ENCODE results near the gene SPDYC.

Gene SPDYC

DNA sequence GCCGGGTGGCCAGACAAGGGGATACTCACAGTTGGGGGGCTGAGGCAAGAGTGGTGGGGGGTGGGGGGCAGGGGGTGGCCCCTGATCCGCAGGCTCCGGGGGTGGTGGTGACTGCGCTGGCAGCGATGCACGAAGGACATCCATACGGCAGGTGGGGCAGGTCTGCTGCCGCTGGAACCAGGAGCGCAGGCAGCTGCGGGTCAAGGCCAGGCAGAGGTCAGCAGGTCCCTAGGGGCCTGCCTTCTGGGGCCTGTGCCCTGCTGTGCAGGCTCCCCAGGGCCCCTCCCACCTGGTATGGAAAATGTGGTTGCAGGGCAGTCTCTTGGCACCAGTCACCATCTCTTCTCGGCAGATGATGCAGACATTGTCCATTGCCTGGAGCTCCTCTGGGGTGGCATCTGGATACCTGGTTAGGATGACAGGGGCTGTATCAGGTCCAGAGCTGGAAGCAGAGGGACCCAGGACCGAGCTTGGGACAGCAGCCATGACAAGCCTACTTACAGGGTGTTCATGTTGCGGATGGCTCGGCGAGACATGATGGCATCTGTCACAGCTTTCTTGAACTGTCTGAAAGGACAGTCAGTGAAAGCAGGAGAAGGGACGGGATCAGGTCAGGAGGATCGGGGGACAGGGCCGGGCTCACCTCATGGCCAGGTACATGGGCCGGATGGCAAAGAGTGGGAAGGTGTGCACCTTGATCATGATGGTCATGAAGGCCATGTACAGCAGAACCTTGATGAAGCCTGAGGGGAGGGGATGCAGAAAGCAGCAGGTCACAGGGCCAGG, 39.2 kb upstream of the SPDYC start:
- H3K4me3 ChIP-seq (ENCODE audit: low read length) = no peak overlapping the region; the same call in 1 of the 2 replicates
- no peak for TF ChIP-seq ZNF274 (IDR thresholded peaks at IDR 0.05; ENCODE audit: low read depth, low read length)

DNA sequence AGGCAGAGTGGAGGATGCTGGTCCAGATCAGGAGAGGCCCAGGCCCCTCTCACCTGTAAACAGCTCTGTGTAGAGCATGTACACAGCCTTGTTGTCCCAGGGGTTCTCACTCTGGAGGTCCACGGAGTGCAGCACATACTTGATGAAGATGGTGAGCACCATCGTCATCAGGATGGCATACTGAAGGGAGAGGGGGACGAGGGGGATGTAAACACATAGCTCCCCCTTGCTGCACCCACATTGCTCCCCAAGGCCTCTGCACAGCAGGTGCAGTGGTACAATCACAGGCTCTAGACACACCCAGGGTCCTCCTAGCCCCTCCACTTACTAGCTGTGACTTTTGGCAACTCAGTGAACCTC, 38.6 kb upstream of the SPDYC start:
- TF ChIP-seq ZNF274 (IDR thresholded peaks at IDR 0.05; ENCODE audit: low read depth, low read length) = no peak

DNA sequence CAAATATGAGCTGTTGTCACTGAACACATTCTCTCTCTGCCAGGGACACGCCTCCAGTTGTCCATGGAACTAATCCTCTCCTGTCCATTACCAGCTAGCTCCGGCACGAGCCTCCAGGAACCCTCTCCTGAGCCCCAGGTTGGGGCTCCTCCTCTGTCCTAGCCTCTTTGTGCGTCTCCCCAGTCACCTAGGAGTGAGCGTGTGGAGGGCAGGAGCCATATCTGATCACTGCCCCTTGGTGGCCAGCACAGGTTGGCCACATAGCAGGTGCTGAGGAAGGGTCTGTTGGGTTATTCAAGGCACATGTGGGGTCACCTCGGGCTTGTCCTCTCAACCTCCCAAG, 38.2 kb upstream of the SPDYC start:
- TF ChIP-seq ZNF274 (IDR thresholded peaks at IDR 0.05; ENCODE audit: low read depth, low read length) = no peak
- H3K4me3 ChIP-seq (ENCODE audit: low read length) = peak overlapping the region; percentile 94; the same call in 1 of the 2 replicates

More for the DNA sequence above, 38.6 kb upstream of the SPDYC start:
- peak overlapping the region; percentile 94; the same call in 1 of the 2 replicates for H3K4me3 ChIP-seq (ENCODE audit: low read length)

DNA sequence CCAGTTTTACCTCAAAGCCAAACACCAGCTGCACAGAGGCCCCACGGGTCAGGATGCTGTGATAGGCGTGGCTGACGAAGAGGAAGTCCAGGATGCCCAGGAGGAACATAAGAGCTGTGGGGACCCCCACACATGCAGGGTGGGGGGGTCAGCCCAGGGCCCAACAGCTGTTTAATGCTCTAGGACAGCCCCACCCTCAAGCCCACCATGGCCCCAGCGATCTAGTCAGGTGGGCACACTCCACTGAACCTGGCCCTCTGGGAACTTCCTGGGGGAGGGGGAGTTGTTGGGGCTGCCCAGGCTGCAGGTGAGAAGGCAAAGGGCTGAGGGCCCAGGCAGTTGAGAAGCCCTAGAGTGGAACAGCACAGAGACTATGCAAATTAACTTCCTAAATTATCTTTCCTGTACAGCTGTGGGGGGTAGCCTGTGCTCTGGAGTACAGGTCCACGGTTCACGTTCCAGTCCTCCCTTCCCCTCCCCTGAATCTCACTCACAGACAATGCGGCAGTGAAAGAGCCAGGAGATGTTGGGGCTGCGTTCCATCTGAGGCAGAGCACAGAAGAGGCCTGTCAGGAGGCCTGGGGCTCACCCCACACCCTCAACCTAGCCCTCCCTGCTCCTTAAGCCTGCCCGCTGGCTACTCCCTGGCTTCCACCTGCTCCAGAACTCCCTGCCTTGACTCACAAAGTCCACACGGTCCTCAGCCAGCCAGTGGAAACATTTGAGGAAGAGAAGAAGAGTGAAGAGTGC, 37.6 kb upstream of the SPDYC start:
- peak overlapping the region; percentile 94; the same call in 1 of the 2 replicates for H3K4me3 ChIP-seq (ENCODE audit: low read length)
- TF ChIP-seq ZNF274 (IDR thresholded peaks at IDR 0.05; ENCODE audit: low read depth, low read length) = no peak

DNA sequence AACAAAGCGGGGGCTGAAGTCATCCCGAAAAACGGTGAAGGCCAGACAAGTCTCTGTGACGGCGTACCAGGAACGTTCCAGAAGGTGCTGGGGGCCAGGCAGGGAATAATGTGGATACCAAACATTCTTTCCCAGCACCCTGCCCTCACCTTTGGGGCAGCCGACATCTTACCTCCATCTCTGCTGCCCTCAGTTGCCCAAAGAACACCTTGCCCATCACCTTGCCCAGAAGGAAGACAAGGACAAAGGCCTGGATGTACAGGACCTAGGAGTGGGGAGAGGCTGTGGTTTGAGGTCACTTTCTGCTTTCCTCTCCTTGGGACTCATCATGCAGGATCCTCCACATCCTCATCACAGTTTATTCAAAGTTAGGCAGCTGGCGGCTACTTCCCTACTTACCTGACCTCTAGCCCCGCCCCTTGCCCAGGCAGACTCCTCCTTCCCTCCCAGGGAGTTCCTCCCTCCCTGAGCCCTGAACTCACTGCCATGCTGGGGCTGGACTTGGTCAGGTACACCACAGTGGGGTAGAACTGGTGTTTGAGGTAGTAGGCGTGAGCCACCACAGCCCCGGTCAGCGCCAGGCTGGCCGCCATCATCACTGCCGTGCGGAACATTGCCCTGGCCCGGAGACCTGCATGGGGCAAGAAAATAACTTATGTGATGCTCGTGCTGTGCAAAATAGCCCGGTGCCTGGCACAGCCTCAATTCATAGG, 36.9 kb upstream of the SPDYC start:
- no peak for TF ChIP-seq ZNF274 (IDR thresholded peaks at IDR 0.05; ENCODE audit: low read depth, low read length)
- peak overlapping the region; percentile 94 for H3K4me3 ChIP-seq (ENCODE audit: low read length)

DNA sequence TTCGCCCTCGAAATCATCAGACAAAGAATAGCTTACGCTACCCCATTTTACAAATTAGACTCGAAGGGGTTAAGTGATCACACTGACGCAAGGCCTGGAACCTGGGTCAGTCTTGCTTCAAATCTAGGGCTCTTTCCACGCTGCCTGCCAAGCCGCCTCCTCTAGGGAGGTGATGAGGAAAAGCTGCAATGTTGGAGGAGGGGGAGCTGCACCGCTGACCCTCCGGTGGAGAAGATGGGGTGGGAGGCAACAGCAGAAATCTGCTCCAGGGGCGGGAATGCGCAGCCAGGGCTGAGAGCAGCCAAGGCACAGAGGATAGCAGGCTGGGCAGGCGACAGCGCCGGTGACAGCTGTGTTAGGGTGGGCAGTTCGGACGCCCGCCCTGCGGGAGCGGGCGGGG, 36.3 kb upstream of the SPDYC start:
- TF ChIP-seq ZNF274 (IDR thresholded peaks at IDR 0.05; ENCODE audit: low read depth, low read length) = no peak
- H3K4me3 ChIP-seq (ENCODE audit: low read length) = peak overlapping the region; percentile 94

DNA sequence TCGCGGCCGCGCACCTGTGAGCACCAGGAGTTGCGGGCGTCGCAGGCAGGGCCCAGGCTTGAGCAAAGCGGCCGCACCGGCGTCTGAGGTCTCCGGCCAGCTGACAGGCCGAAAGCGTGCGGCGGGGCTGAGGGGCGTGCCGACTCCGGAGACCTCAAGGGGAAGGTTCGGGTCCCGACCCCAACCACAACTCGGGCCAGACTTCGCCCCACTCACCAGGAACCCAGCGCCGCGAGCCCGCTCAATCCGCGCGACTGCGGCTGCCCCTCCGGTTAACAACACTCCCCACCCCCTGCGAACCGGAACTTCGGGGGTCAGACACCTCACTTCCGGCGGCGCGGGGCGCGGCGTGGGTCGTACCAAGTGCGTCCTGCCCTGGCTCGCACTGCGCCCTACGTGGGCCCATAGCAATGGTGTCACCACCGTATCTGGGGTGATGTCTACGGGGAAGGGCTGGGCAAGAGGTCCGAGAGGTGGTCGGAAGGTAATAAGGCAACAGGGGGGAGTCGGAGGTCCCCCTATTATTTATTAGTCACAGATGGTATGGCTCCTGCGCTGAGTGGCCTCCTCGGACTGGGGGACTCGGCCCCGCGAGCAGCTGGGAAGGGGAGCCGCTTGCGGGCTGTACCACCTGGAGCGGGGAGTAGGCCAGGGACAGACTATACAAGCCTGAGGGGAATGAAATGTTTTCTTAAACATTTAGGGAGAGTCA, 35.6 kb upstream of the SPDYC start, which contains the start of gene SYVN1:
Gene SYVN1, minus strand, starts transcription at position 280 of the 712 bp plus-strand sequence. CDS start 918 bp downstream, outside the sequence.
- peak within 1 kb of the TSS; percentile 94 for H3K4me3 ChIP-seq (ENCODE audit: low read length)
- no peak for TF ChIP-seq ZNF274 (IDR thresholded peaks at IDR 0.05; ENCODE audit: low read depth, low read length)

DNA sequence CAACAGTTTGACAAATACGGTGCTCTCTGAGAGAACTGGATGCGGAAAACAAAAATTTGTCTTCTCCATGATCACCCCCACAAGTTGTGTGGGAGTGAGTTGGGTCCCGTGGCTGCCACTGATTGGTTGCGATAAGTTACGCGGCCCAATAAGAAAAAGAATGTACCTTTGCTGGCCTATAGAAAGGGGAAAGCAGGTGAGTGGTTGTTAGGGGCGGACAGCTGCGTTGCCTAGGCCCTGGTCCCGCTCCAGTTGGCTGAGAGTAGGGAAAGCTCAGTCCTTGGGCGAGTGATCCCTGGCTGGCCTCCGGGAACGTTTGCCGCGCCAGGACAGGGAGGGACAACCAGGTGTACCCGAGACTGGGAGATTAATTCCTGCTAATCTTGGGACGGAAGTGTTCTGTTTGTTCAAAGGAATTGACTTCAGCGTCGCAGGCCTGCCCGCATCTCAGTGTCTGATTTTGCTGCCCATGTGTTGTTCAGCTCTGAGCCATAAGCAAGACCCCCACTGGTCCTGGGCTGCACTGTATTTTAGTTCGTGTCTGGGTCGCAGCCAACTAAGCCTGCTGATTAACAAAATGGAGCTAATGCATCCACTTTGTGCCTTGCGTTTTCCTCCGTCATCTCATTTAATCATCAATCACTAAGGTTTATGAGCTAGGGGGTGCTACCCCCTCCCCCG, 34.9 kb upstream of the SPDYC start:
- TF ChIP-seq ZNF274 (IDR thresholded peaks at IDR 0.05; ENCODE audit: low read depth, low read length) = no peak
- H3K4me3 ChIP-seq (ENCODE audit: low read length) = peak overlapping the region; percentile 94; the same call in 1 of the 2 replicates

DNA sequence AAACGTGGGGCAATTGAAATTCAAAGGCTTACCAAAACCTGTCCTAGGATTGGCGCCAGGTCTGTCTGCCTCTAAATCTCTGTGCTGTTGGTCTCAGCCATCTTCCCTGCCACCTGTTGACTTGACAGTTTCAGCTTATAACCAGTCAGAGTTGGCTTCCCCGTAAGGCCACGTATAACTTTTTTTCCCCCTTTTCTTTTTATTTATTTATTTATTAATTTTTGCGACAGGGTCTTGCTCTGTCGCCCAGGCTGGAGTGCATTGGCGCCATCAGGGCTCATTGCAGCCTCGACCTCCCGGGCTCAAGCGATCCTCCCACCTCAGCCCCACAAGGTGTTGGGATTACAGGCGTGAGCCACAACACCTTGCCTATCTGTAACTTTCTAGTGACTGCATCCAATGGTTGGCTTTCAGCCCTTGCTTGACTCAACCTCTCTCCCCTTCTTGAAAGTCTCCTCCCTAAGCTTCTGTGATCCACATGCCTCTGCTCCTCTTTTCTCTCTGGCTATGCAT, 34.3 kb upstream of the SPDYC start:
- peak overlapping the region; percentile 94; the same call in 1 of the 2 replicates for H3K4me3 ChIP-seq (ENCODE audit: low read length)
- no peak for TF ChIP-seq ZNF274 (IDR thresholded peaks at IDR 0.05; ENCODE audit: low read depth, low read length)

DNA sequence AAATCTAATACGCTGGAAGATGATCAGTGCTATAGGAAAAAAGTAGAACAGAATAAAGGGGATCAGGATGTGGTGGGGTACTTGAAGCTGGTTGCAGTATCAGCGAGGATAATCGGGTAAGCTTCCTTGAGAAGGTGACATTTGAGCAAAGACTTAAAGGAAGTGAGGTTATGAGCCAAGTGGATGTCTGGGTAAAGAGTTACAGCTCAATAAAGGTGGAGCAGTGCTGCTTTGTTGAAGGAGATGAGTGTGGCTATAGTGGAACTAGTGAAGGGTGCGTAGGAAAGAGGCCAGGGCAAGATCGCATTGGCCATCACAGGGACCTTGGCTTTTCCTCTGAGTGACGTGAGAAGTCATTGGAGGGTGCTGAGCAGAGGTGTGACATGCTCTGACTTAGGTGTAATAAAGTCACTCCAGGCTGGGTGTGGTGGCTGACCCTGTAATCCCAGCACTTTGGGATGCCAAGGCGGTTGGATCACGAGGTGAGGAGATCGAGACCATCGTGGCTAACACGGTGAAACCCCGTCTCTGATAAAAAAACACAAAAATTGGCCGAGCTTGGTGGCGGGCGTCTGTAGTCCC, 33.4 kb upstream of the SPDYC start:
- no peak overlapping the region for H3K4me3 ChIP-seq (ENCODE audit: low read length)
- TF ChIP-seq ZNF274 (IDR thresholded peaks at IDR 0.05; ENCODE audit: low read depth, low read length) = no peak

DNA sequence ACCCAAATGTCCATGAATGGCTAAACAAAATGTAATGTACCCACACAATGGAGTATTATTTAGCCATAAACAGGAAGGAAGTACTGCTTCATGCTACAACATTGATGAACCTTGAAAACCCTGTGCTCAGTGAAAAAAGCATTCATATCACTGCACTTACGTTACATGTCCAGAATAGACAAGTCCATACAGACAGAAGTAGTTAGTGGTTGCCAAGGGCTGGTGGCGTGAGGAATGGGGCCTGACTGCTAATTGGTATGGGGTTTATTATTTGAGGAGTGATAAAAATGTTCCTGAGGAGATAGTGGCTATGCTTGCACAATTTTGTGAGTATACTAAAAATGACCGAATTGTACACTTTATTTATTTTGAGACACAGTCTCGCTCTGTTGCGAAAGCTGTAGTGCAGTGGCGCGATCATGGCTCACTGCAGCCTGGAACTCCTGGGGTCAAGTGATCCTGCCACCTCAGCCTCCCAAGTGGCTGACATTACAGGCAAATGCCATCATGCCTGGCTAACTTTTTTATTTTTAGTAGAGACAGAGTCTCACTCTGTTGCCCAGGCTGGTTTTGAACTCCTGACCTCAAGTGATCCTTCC, 28.0 kb upstream of the SPDYC start:
- TF ChIP-seq ZNF274 (IDR thresholded peaks at IDR 0.05; ENCODE audit: low read depth, low read length) = no peak
- H3K4me3 ChIP-seq (ENCODE audit: low read length) = no peak overlapping the region

DNA sequence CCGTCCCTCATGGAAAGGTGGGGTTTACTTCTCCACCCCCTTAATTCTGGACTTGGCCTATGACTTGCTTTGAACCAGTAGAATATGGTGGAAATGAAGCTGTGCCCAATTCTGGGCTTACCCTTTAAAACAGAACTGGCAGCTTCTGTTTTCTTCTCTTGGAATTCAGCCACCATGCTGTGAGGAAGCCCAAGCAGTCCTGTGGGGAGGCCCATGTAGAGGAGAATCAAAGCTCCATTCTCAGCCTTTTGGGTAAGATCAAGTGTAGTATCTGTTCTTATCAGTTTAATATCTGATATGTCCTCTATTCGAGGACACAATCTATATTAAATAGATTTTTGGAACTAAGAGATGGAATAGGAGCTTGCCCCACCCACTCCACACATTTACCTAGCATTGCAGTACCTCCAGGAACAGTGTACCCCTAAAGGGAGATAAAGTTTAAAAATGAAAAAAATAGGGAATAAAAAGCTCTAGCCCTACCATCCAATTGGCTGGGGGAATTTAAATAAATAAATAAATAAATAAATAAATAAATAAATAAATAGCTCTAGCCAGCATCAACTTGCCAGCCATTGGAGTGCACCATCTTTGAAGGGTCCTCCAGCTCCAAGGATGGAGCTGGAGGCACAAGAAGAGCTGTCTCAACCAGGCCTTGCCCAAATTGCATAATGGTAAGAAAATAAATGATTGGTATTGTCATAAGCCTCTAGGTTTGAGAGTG, 22.5 kb upstream of the SPDYC start:
- no peak for TF ChIP-seq ZNF274 (IDR thresholded peaks at IDR 0.05; ENCODE audit: low read depth, low read length)
- H3K4me3 ChIP-seq (ENCODE audit: low read length) = no peak overlapping the region
